RKO (cell line): ENCODE data around the gene CAPZB.
"Not testable (repeated sequence)": the region's sequence is repeated elsewhere in the genome, so short reads cannot be mapped to it uniquely, and the experiment has no call there.

Experiments used
- DNase-seq: peaks from one replicate; pipeline ENCODE4 v3.0.0-alpha.2; 2016; ENCODE audit warnings: low spot score

The CAPZB gene

GRCh38 chr1:19497443-19497842, 12.1 kb upstream of the CAPZB start:
- not testable (repeated sequence) for DNase-seq

GRCh38 chr1:19496527-19496874, 11.2 kb upstream of the CAPZB start:
- DNase-seq: no peak

GRCh38 chr1:19495799-19496526, 10.6 kb upstream of the CAPZB start:
- no peak for DNase-seq

- no peak for DNase-seq
These were observed 9.8 kb upstream of the CAPZB start for GRCh38 chr1:19495000-19495656.

- DNase-seq: no peak
These were observed 8.2 kb upstream of the CAPZB start for GRCh38 chr1:19493547-19493946.

DNA sequence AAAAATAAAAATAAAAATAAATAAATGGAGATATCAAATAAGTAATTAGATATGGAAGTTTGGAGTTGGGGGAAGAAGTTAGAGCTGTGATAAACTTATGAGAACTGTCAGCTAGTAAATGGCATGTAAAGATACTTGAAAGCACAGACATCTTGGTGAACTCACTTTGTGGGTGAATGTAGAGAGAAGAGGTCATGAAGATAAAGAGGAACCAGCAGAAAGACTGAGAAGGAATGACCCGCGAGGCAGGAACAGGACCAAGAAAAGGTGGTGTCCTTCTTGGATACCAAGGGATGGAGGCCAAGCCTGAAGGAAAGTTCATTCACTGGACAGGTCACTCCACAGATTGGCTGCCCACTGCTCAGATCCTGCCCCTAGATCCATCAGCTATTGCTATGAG, 4.7 kb upstream of the CAPZB start:
- no peak for DNase-seq

DNA sequence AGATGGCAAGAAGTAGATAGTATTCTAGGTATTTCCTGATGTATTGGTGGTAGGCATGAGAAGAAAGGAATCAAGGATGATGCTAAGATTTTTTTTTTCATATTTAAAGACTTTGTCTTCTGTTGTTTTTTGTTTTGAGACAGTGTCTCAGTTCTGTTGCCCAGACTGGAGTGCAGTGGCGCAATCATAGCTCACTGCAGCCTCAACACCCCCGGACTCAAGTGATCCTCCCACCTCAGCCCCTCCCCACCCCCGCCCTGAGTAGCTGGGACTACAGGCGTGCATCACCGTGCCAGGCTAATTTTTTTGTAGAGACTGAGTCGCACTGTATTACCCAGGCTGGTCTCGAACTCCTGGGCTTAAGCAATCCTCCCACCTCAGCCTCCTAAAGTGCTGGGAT, 2.8 kb upstream of the CAPZB start:
- no peak for DNase-seq

DNA sequence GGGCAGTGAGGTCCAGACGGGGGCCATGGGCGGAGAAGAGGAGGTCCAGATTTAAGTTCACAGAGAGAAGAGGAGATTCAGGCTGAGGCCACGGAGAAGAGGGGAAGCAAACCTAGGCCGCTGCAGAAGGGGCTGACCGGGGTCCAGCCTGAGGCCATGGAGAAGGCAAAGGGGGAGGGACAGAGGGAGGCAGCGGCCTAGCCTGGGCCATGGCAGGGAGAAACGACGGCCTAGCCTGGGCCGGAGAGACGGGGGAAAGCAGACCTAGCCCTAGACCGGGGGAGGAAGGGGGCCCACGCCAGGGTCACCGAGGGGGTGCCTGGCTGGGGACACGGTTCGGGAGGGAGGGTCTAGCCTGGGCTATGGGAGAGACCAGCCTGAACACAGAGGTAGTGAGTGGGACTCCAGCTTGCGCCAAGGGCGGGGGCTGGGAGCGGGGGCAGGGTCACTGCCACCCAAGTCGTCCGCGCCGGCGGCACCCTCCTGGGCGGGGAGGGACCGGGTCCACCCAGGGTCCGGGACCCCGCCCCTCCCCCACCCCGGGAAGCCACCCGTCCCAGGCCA, 459 bp downstream of the CAPZB start:
- DNase-seq: peak; percentile 35

DNA sequence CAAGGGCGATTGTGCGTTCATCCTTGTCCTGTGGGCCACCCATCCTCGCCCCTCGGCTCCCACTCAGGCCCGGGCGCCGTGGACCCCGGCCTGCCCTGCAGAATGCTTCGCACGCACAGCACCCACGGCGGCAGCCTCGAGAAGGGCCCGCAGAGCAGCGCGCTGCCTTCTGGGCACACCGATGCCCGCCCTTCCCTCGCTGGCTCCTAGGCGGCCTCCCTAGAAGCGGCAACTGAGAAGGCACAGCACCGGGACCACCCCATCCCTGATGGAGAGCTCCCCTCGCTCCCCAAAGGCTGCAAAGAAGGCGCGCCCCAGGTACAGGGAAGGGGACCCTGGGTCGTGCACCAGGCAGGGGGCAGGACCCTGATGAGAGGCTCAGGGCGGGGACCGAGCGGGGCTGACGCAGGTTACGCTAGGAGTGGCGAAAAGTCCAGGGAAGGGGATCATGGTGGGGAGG, 971 bp downstream of the CAPZB start:
- peak; percentile 27 for DNase-seq

GRCh38 chr1:19483691-19484090, 1.6 kb downstream of the CAPZB start:
- DNase-seq: no peak

GRCh38 chr1:19483261-19483660, 2.1 kb downstream of the CAPZB start:
- peak; percentile 20 for DNase-seq

- DNase-seq: no peak
These were observed 3.4 kb downstream of the CAPZB start for GRCh38 chr1:19481826-19482398.

DNA sequence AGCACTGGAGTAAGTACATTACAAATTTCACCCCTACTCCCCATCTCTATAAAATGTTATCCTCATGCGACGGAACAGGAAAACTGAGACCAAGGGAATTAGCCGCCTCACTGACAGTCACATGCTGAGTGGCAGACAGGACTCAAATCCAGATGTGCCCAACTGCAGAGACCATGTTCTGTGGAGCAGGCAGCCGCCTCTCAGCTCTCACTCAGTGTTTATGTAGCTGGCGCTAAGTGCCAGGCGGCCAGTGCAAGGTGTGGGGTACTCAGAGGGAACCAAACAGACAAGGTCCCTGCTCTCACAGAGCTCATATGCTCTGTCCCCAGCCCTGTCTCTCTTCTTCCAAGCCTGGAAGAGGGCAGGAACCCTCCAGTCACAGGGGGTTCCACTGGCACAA, 5.1 kb downstream of the CAPZB start:
- no peak for DNase-seq

- DNase-seq: no peak
These were observed 5.8 kb downstream of the CAPZB start for GRCh38 chr1:19479351-19480120.

DNA sequence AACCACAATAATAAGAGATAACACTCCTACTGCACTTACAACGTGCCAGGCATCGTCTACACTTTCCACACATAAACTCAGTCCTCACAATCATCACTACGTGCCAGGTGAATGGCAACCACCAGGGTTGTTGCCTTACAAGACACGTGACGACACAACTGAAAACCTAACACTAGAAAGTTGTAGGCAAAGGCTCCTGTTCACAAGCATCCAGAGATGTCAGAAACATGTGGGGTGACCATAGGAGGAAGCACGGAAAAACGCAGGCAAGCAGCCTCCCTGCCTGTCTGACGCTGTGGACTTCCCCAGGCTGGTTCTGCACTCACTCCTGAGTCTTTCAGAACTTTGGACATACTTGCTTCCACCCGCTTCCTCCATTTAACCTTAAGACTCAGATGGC, 7.0 kb downstream of the CAPZB start:
- DNase-seq: no peak

DNA sequence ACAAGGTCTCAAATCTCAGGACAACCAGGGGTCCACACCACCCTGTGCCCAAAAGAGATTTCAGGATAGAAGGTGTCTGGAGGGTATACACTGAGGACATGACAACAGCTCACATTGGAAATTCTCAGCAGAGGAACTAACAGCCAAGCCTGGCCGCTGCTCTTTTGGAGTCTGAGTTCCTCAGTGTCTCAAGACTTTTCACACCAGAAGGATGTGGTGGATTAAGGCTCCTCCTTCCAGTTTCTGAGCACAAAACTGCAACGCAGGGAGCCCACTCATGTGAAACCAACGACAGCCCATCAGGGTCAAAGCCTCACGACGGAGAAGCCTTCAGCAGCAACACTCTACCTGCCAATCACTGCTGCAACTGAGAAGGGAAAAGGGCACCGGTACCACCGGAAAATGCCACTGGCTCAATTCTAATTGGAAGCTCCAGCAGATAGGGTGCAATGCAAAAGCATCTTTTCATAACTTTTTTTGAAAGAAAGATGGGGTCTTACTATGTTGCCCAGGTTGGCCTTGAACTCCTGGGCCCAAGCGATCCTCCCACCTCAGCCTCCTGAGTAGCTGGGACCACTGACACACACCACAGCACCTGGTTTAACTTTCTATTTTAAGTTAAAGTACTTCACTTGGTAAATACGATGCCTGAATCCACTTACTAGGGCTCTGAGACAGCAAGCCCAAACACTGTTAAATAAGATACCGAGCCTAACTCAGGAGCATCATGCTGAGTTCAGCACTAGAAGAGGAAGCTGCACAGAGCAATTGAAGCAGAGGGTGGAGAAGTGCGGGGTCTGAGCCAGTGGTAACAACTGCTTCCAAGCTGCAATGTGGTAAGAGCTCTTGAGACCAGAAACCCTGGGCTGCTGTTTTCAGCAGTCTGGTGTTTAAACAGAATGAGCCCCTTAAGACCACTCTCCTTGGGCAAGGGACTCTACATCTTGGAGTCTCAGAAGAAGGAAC, 7.8 kb downstream of the CAPZB start:
- DNase-seq: no peak

DNA sequence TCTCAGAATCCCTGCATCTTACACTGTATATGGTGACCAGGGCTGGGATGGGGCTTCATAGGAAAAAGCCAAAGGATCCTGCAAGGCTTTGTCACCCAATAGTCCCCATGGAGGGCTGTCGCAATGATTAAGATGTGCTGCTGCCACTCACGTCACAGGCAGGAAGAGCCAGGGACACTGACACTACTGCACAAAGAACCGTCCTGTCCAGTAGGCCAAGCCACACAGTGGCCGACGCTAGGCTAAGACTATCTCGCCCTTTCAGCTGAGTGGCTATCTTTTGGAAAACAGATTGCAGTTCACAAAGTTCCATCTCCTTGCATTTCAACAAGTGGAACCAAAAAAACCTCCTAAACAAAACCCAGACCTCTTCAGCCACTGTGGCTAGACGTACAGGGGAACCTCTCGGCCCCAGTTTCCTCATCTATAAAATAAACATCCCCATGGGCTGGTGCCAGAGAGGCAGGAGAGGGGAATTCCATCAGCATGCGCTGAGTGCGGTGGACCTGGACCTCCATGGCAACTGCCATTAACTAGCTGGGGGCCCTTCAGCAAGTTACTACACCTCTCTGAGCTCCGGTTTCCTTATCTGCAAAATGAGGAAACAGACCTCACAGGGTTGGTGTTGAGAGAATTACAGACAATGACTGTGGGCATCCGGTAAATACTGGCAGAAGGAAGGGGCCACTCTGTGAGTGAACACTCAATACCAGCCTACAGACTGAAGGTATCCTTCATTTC, 8.7 kb downstream of the CAPZB start:
- DNase-seq: no peak

GRCh38 chr1:19475296-19475695, 10.0 kb downstream of the CAPZB start:
- DNase-seq: no peak

DNA sequence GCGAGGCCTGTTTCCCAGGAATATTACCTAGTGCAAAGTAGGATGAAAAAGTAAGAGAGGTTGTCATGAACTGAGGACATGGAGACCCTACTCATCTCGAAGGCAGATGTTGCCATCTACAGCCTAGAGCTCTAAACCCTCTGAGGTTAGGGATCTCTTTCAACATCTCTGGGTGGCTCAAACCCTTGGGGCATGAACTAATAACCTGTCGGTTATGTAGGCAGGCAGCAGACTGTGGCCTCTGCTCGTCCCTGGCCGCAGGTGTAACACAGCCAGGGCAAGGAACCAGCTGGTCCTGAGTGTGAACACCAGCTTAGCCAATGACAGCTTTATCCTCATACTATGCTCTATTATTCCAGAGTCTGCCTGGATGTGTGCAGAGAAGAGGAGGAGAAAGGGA, 13.2 kb downstream of the CAPZB start:
- no peak for DNase-seq

DNA sequence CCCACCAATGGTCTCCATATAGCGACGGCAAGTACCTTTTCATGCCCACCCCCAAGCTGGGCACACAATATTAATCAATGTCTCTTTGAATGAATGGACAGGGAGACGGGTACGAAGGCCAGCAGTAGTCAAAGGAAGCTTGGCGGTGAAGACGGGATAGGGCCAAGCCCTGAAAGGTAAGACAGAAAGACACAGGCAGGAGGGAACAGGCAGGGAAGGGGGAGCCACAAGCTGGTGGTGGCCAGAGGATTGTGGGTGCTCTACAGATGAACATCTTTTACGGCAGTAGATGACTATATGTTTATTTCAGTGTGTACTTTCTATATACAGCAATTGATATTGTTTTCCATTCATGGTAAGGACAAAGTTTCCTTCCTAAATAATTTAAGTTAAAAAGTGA, 16.3 kb downstream of the CAPZB start:
- DNase-seq: no peak
